HepG2 (cell line): ENCODE measurements around the gene VDAC1.

Experiments used
- CBX2 ChIP-seq, 2 experiments: fragments of 200-600 bp in 1 of 2; sonication (generic); formaldehyde crosslinking in 1 of 2; IDR thresholded peaks; 2 replicates each; pipeline versions ENCODE4 v1.7.0 to v1.8.1; 2018 to 2022; ENCODE audit warnings: low read depth in 2 of 2, low read length in 1 of 2, mild to moderate bottlenecking in 1 of 2, missing genetic modification reagents in 1 of 2
- EZH2 ChIP-seq: conservative IDR thresholded peaks from 2 replicates; pipeline ENCODE4 v1.6.1; 2012; ENCODE audit warnings: mild to moderate bottlenecking, low read depth, low read length, moderate library complexity
- MAFF ChIP-seq: IDR thresholded peaks from 2 replicates; pipeline ENCODE4 v1.6.1; 2011; ENCODE audit warnings: low read depth, low read length, improper control_type of control experiment
- MAZ ChIP-seq, 2 experiments: sonication (generic) in 1 of 2; formaldehyde crosslinking in 1 of 2; IDR thresholded peaks; 2 replicates each; pipeline versions ENCODE4 v1.5.0 to v1.6.1; 2012 to 2020; ENCODE audit warnings: low read depth in 2 of 2, mild to moderate bottlenecking in 2 of 2, borderline replicate concordance in 1 of 2, improper control_type of control experiment in 1 of 2, low read length in 1 of 2, missing genetic modification reagents in 1 of 2, moderate library complexity in 1 of 2
- POLR2A ChIP-seq, 2 experiments: IDR thresholded peaks; 2 replicates each; pipeline ENCODE4 v1.6.1; 2011; ENCODE audit warnings: low read depth in 2 of 2, low read length in 2 of 2, mild to moderate bottlenecking in 1 of 2, moderate library complexity in 1 of 2; ENCODE audit not compliant: insufficient read depth in 1 of 2
- RBFOX2 ChIP-seq: fragments of 200-400 bp; formaldehyde crosslinking; IDR thresholded peaks from 2 replicates; pipeline ENCODE4 v1.6.1; 2017; ENCODE audit warnings: low read depth, mild to moderate bottlenecking, low read length
- RNF2 ChIP-seq: fragments of 450-650 bp; conservative IDR thresholded peaks from 2 replicates; pipeline ENCODE4 v1.6.1; 2016; ENCODE audit warnings: low read depth
- TAF1 ChIP-seq: sonication (generic); formaldehyde crosslinking; IDR thresholded peaks from 2 replicates; pipeline ENCODE4 v1.4.0; 2020; ENCODE audit warnings: missing genetic modification reagents
- YY1 ChIP-seq: IDR thresholded peaks from 2 replicates; pipeline ENCODE4 v1.6.1; 2011; ENCODE audit warnings: low read length, low read depth, moderate library complexity, mild to moderate bottlenecking; ENCODE audit not compliant: insufficient read depth, insufficient replicate concordance
- ZBTB21 ChIP-seq: sonication (generic); formaldehyde crosslinking; IDR thresholded peaks from 2 replicates; pipeline ENCODE4 v1.4.0; 2020; ENCODE audit warnings: missing genetic modification reagents
- ZNF782 ChIP-seq: sonication (generic); formaldehyde crosslinking; IDR thresholded peaks from 2 replicates; pipeline ENCODE4 v1.4.0; 2020; ENCODE audit warnings: missing genetic modification reagents, mild to moderate bottlenecking, borderline replicate concordance
- TF ChIP-seq, protein P1 (sequence below): sonication (generic); formaldehyde crosslinking; IDR thresholded peaks from 2 replicates; pipeline ENCODE4 v1.5.0; 2020; ENCODE audit warnings: mild to moderate bottlenecking, missing genetic modification reagents, moderate library complexity
- TF ChIP-seq, protein P2 (sequence below): sonication (generic); formaldehyde crosslinking; IDR thresholded peaks from 2 replicates; pipeline ENCODE4 v1.8.1; 2022; ENCODE audit warnings: mild to moderate bottlenecking, missing genetic modification reagents

DNA sequence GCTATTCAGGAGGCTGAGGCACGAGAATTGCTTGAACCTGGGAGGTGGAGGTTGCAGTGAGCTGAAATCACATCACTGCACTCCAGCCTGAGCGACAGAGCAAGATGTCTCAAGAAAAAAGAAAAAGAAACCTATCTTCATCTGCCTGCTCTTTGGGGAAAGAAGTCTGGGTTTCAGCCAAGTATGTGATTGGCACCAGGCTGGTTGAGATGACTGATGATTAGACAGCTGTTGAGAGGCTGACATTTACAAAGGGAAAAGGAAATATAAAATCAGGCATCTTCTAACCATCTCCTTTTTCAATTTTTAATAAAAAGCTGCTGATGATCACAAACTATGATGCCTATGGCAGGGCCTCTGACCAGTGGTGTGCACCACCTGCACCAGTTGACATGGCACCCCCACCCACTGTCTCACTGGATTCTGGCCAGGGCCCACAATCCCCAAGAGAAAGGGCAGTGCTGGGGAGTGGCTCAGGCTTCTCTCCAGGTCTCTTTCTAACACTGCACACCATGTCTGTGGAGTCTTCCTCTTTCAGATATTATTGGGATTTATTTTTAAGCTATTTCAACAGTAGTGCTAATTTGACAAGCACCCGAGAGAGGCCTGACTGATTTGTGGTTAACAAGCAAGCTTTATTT, 19.1 kb downstream of the VDAC1 start:
- TF ChIP-seq, protein P1, sequence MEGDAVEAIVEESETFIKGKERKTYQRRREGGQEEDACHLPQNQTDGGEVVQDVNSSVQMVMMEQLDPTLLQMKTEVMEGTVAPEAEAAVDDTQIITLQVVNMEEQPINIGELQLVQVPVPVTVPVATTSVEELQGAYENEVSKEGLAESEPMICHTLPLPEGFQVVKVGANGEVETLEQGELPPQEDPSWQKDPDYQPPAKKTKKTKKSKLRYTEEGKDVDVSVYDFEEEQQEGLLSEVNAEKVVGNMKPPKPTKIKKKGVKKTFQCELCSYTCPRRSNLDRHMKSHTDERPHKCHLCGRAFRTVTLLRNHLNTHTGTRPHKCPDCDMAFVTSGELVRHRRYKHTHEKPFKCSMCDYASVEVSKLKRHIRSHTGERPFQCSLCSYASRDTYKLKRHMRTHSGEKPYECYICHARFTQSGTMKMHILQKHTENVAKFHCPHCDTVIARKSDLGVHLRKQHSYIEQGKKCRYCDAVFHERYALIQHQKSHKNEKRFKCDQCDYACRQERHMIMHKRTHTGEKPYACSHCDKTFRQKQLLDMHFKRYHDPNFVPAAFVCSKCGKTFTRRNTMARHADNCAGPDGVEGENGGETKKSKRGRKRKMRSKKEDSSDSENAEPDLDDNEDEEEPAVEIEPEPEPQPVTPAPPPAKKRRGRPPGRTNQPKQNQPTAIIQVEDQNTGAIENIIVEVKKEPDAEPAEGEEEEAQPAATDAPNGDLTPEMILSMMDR (CRISPR knock-in tag), result no peak
- TF ChIP-seq ZBTB21, result no peak
- TF ChIP-seq YY1, result no peak
- TF ChIP-seq, protein P2, sequence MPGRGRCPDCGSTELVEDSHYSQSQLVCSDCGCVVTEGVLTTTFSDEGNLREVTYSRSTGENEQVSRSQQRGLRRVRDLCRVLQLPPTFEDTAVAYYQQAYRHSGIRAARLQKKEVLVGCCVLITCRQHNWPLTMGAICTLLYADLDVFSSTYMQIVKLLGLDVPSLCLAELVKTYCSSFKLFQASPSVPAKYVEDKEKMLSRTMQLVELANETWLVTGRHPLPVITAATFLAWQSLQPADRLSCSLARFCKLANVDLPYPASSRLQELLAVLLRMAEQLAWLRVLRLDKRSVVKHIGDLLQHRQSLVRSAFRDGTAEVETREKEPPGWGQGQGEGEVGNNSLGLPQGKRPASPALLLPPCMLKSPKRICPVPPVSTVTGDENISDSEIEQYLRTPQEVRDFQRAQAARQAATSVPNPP, result no peak
- TF ChIP-seq TAF1 (CRISPR knock-in tag), result no peak
- TF ChIP-seq EZH2, result no peak
- no peak for TF ChIP-seq RBFOX2
- TF ChIP-seq MAFF, result no peak
- no peak for TF ChIP-seq CBX2 (IDR thresholded peaks at IDR 0.05; ENCODE audit: low read depth, low read length)
- no peak for TF ChIP-seq CBX2 (CRISPR knock-in tag; IDR thresholded peaks at IDR 0.05; ENCODE audit: low read depth)
- TF ChIP-seq RNF2, result no peak
- TF ChIP-seq POLR2A (IDR thresholded peaks at IDR 0.05; ENCODE audit: insufficient read depth in 1 of 2, low read depth in 2 of 2, low read length in 2 of 2), result no peak
- TF ChIP-seq ZNF782 (CRISPR knock-in tag), result no peak
- no peak for TF ChIP-seq MAZ (IDR thresholded peaks at IDR 0.05; ENCODE audit: borderline replicate concordance, low read depth, low read length)
- TF ChIP-seq MAZ (CRISPR knock-in tag; IDR thresholded peaks at IDR 0.05; ENCODE audit: low read depth), result no peak
